ENCODE measurements around the gene PPP2R5C. TPM values are rescaled to one million over a fixed set of nuclear protein-coding genes. Genes with fewer than 3 reads are reported as not detected.

Gene PPP2R5C
- total RNA-seq, 1 experiment from 2014 or later: 120 TPM

DNA sequence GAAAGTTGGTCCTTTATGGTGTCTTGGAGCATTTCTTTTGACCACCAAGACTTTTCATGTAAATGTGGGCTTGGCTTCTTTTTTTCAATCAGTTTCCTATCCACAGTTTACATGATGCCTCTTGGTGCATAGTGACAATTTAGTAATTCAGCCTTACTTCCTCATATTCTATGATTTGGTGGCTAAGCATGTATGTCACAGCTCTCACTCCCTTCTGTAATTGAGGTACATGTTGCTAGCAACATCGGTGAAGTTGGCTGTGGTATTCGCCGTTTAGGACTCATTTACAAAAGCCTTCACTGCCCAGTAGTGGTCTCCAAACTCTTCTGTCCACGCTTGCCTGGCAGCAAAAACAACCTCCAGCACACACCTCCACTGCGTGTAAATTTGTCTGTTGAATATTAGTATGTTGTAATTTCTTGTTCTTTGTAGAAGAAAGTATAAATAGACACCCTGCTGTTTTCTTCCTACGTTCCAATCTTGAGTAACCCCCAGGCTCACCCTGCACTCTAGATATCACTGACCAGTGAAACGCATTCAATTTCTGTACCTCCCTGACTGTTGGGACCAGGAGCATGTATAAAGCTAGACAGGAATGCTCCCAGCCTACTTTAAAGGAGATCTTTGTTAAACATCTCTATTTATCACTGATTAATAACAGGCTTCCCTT, 90.4 kb downstream of the PPP2R5C start:
- TF ChIP-seq, protein P1, sequence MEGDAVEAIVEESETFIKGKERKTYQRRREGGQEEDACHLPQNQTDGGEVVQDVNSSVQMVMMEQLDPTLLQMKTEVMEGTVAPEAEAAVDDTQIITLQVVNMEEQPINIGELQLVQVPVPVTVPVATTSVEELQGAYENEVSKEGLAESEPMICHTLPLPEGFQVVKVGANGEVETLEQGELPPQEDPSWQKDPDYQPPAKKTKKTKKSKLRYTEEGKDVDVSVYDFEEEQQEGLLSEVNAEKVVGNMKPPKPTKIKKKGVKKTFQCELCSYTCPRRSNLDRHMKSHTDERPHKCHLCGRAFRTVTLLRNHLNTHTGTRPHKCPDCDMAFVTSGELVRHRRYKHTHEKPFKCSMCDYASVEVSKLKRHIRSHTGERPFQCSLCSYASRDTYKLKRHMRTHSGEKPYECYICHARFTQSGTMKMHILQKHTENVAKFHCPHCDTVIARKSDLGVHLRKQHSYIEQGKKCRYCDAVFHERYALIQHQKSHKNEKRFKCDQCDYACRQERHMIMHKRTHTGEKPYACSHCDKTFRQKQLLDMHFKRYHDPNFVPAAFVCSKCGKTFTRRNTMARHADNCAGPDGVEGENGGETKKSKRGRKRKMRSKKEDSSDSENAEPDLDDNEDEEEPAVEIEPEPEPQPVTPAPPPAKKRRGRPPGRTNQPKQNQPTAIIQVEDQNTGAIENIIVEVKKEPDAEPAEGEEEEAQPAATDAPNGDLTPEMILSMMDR (IDR thresholded peaks at IDR 0.05; ENCODE audit: unreplicated experiment): no peak
- Mint-ChIP-seq H3K4me1 (ENCODE audit: low read depth, unreplicated experiment) (peaks cover 11% of the 10 kb centered on the region), H3K27me3 (ENCODE audit: unreplicated experiment) (no peaks in the 10 kb centered on the region), H3K36me3 (ENCODE audit: insufficient read depth, unreplicated experiment) (no peaks in the 10 kb centered on the region), H3K4me3 (ENCODE audit: low read depth, unreplicated experiment) (no peak overlapping the region), H3K9me3 (ENCODE audit: low read depth, unreplicated experiment) (no peaks in the 10 kb centered on the region), H3K27ac (ENCODE audit: unreplicated experiment) (no peak overlapping the region)
- intact Hi-C loops (cut with micrococcal nuclease; ENCODE audit: unreplicated experiment): no loop called here
- DNase-seq: no peak
- CTCF ChIA-PET: interaction anchor here (0.6 kb wide), 1 partner anchor 92 kb away, joined by 4 read pairs; no protein-coding TSS in a partner anchor
- no TSS peak for BruUV-seq (replicated peaks)

DNA sequence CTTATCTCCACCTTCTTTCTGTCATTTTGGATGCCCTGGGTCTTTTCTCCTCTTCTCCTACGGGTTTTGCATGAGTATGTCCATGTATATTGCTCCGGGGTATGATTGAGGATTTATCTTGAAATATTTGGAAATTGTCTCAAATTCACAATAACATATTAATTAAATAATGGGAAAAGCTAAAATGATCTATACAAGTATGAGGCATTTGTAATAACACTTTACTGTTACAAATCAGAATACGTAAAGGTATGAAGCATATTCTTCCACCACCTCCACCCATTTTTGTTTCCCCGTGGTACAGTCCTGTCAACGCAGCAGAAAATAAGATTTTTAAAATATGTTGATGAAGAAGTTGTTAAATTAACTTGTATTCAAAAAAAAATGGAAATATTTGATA, 91.3 kb downstream of the PPP2R5C start:
- intact Hi-C loops (cut with micrococcal nuclease; ENCODE audit: unreplicated experiment): no loop called here
- Mint-ChIP-seq H3K4me1 (ENCODE audit: low read depth, unreplicated experiment) (peaks cover 11% of the 10 kb centered on the region), H3K27ac (ENCODE audit: unreplicated experiment) (no peak overlapping the region), H3K27me3 (ENCODE audit: unreplicated experiment) (no peaks in the 10 kb centered on the region), H3K4me3 (ENCODE audit: low read depth, unreplicated experiment) (no peak overlapping the region), H3K9me3 (ENCODE audit: low read depth, unreplicated experiment) (no peaks in the 10 kb centered on the region), H3K36me3 (ENCODE audit: insufficient read depth, unreplicated experiment) (no peaks in the 10 kb centered on the region)
- TF ChIP-seq, protein P1 (IDR thresholded peaks at IDR 0.05; ENCODE audit: unreplicated experiment): no peak
- BruUV-seq (replicated peaks): no TSS peak
- CTCF ChIA-PET: no interaction called here
- no peak for DNase-seq

DNA sequence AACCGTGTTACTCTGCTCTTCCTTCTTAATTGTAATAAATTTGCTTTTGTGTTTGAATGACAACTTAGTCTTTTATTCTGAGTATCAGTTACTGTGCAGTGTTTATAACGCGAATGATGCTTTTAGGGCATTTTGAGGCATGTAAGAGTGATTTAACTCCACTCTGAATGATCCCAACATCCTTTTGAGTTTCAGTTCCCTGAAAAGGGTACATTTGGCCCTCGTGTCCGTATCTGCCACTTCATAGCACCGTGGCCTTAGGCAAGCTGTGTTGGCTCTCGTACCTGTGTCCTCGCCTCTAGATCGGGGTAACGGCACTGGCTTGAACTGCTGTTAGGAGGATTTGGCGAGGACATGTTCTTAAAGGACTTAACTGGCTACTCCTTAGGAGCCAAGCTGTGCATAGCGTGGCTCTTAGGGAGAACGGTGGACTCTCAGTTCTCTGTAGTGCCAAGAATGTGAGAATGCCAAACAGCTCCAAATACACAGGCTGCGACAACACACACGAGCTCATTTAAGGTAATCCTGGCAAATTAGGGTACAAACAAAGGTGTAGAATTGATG, 92.0 kb downstream of the PPP2R5C start:
- intact Hi-C loops (cut with micrococcal nuclease; ENCODE audit: unreplicated experiment): no loop called here
- Mint-ChIP-seq H3K9me3 (ENCODE audit: low read depth, unreplicated experiment) (no peaks in the 10 kb centered on the region), H3K4me3 (ENCODE audit: low read depth, unreplicated experiment) (no peak overlapping the region), H3K27ac (ENCODE audit: unreplicated experiment) (no peak overlapping the region), H3K27me3 (ENCODE audit: unreplicated experiment) (no peaks in the 10 kb centered on the region), H3K4me1 (ENCODE audit: low read depth, unreplicated experiment) (peaks cover 11% of the 10 kb centered on the region), H3K36me3 (ENCODE audit: insufficient read depth, unreplicated experiment) (no peaks in the 10 kb centered on the region)
- TF ChIP-seq, protein P1 (IDR thresholded peaks at IDR 0.05; ENCODE audit: unreplicated experiment): no peak
- no TSS peak for BruUV-seq (replicated peaks)
- CTCF ChIA-PET: no interaction called here
- DNase-seq: no peak

DNA sequence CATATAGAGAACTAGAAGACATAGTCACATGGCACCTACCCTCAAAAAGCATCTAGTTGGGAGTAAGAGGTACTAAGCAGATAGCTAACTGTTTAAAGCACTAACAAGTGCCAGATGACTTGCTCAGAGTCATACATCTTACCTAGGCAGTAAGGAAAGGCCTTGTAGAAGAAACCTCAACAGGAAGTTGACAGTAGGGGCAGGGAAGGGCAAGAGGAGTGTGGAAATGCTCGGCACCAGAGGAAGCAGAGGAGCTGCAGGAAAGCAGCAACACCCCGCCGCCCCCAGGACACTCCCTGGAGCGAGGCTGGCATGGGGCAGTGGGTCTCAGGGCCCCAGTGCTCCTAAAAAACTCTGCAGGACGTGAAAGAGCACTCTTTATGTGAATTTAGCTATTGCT, 92.9 kb downstream of the PPP2R5C start:
- Mint-ChIP-seq H3K9me3 (ENCODE audit: low read depth, unreplicated experiment) (no peaks in the 10 kb centered on the region), H3K27me3 (ENCODE audit: unreplicated experiment) (no peaks in the 10 kb centered on the region), H3K27ac (ENCODE audit: unreplicated experiment) (no peak overlapping the region), H3K4me1 (ENCODE audit: low read depth, unreplicated experiment) (peaks cover 6% of the 10 kb centered on the region), H3K36me3 (ENCODE audit: insufficient read depth, unreplicated experiment) (no peaks in the 10 kb centered on the region), H3K4me3 (ENCODE audit: low read depth, unreplicated experiment) (no peak overlapping the region)
- TF ChIP-seq, protein P1 (IDR thresholded peaks at IDR 0.05; ENCODE audit: unreplicated experiment): no peak
- CTCF ChIA-PET: no interaction called here
- no peak for DNase-seq
- intact Hi-C loops (cut with micrococcal nuclease; ENCODE audit: unreplicated experiment): no loop called here
- no TSS peak for BruUV-seq (replicated peaks)
